SK-N-MC (cell line): Measurements from ENCODE around the gene TUB.

Source experiments
- DNase-seq: peaks from one replicate; pipeline ENCODE4 v3.0.0-alpha.2; 2011; ENCODE audit warnings: low read depth, low spot score
- H3K27ac ChIP-seq: fragments of 200-600 bp; sonication (generic); 2 replicates; pipeline ENCODE4 v1.5.1; 2016; ENCODE audit warnings: mixed run types
- H3K36me3 ChIP-seq: fragments of 200-600 bp; sonication (generic); 2 replicates; pipeline ENCODE4 v1.6.1; 2017; ENCODE audit warnings: antibody characterized with exemption, low read length, mixed read lengths; ENCODE audit not compliant: insufficient read depth
- H3K4me3 ChIP-seq: fragments of 200-600 bp; sonication (generic); 2 replicates; pipeline ENCODE4 v1.5.1; 2016
- H3K9ac ChIP-seq: fragments of 200-600 bp; sonication (generic); 2 replicates; pipeline ENCODE4 v1.8.0; 2017; ENCODE audit warnings: mixed run types, mixed read lengths; ENCODE audit not compliant: insufficient read length
- H3K9me3 ChIP-seq: fragments of 200-600 bp; sonication (generic); 2 replicates; pipeline ENCODE4 v1.6.1; 2017; ENCODE audit warnings: low read depth, mild to moderate bottlenecking, antibody characterized with exemption, low read length, moderate library complexity, mixed read lengths
- EZH2 ChIP-seq: fragments of 200-600 bp; sonication (generic); IDR thresholded peaks from one replicate; pipeline ENCODE4 v1.6.1; 2017; ENCODE audit warnings: antibody characterized with exemption
- FOXP2 ChIP-seq: optimal IDR thresholded peaks from 2 replicates; pipeline ENCODE3; 2011; ENCODE audit warnings: mild to moderate bottlenecking, moderate library complexity; ENCODE audit not compliant: insufficient read depth; ENCODE audit errors: extremely low read length, control extremely low read depth
- POLR2AphosphoS5 ChIP-seq: IDR thresholded peaks from 2 replicates; pipeline ENCODE4 v1.6.1; 2012; ENCODE audit warnings: mild to moderate bottlenecking, low read depth, low read length, borderline replicate concordance

TUB gene

DNA sequence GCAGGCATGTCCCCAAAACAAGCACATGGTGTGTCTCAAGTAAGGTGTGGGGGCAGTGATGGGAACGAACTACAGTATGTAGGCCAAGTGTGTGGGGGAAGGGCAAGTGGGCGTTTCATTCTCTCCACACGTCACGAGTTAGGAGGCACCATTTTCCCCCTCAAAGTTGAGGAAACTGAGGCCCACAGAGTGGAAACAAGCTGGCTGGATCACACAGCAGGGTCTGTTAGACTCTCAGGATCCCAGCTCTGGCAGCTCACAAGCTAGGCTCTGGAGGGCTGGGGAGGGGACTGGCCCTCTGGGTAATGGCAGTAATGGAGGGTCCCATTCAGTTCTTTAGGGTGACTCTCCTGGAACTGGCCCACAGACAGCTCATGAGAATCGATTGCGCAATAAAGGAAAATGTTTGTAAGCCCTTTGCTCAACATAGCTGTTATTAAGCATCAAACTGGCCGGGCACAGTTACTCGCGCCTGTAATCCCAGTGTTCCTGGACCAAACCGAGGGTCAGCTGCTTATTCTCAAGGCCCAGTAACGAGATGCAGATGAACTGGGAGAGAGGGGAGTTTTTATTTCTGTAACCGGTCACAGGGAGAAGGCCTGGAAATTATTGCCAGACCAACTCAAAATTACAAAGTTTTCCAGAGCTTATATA, 24.1 kb upstream of the TUB start:
- DNase-seq = no peak
- H3K9me3 ChIP-seq = no peaks in the 10 kb centered on the region
- H3K9ac ChIP-seq = no peak overlapping the region
- no peak overlapping the region for H3K27ac ChIP-seq
- H3K4me3 ChIP-seq = no peak overlapping the region
- H3K36me3 ChIP-seq = no peaks in the 10 kb centered on the region
- TF ChIP-seq EZH2 (no peak), POLR2AphosphoS5 (no peak), FOXP2 (no peak)

DNA sequence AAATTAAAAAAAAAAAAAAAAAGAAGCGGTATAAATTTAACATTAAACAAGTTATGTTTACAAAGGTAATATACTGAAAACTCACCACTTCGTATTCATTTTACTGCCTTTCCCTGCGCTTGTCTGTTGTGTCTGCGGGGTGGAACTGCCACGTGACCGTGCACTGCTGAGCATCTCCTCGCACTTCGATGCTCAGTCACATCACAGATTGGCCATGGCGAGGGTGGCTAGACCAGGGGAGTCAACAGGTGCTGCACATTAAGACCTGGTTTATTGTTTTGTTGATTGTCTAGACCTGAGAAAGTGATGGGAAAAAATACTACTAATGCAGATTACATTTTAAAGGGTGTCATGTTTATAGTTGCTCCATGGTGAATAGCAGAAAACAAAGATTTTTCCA, 22.8 kb upstream of the TUB start:
- H3K27ac ChIP-seq = no peak overlapping the region
- H3K4me3 ChIP-seq = no peak overlapping the region
- no peaks in the 10 kb centered on the region for H3K36me3 ChIP-seq
- DNase-seq = no peak
- H3K9me3 ChIP-seq = no peaks in the 10 kb centered on the region
- no peak overlapping the region for H3K9ac ChIP-seq
- TF ChIP-seq FOXP2 (no peak), EZH2 (no peak), POLR2AphosphoS5 (no peak)

DNA sequence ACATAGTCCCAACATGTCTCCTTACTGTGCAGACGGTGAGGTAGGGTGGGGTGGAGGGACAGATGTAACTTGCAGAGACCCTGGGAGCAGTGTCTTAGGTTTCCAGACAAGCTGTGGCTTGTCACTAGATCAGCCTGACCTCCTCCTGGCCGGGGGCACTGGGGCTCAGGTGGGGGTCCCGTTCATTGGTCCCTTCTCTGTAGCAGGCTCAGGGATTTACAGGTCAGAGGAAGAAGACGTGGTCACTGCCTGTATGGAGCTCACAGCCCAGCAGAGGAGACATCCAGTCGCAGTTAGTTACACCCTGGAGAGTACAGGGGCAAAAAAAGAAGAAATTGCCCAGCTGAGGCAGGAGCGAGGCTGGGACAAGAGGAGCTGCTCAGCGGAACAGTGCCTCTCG, 22.0 kb upstream of the TUB start:
- H3K9ac ChIP-seq = no peak overlapping the region
- no peak for DNase-seq
- TF ChIP-seq POLR2AphosphoS5 (no peak), EZH2 (no peak), FOXP2 (no peak)
- H3K4me3 ChIP-seq = no peak overlapping the region
- H3K9me3 ChIP-seq = no peaks in the 10 kb centered on the region
- H3K36me3 ChIP-seq = no peaks in the 10 kb centered on the region
- no peak overlapping the region for H3K27ac ChIP-seq

- DNase-seq = no peak
These were observed 21.4 kb upstream of the TUB start for GRCh38 chr11:8059571-8060011.

DNA sequence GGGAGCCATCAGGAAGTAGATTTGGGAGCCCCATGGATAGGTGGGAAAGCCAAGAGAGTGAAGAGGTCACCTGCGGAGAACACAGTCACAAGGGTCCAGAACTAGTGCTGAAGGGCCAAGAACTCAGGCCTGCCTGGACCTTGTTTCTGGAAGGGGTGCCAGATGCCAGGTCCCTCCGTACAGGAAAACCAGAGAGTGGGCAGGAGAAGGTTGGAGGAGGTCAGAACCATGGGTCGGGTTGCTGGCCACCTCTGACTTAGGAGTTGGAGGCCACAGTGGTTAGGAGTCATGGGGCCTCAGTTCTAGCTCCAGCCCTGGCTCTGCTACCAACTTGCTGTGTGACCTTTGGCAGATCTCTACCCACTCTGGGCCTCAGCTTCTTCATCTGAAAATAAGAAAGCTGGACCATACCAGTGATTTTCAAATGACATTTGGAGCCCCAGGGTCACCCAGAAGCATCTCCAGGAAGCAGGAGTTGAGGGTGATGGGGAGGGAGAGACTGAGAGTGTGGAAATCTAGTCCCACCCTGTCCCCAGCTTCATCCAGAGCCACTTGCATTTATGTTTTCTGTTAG, 20.8 kb upstream of the TUB start:
- DNase-seq = no peak
- no peak overlapping the region for H3K4me3 ChIP-seq
- TF ChIP-seq FOXP2 (no peak), POLR2AphosphoS5 (no peak), EZH2 (no peak)
- H3K36me3 ChIP-seq = no peaks in the 10 kb centered on the region
- no peaks in the 10 kb centered on the region for H3K9me3 ChIP-seq
- H3K27ac ChIP-seq = no peak overlapping the region
- no peak overlapping the region for H3K9ac ChIP-seq

More at GRCh38 chr11:8059571-8060011, 21.4 kb upstream of the TUB start:
- Histone ChIP-seq H3K9ac (no peak overlapping the region), H3K27ac (no peak overlapping the region), H3K4me3 (no peak overlapping the region), H3K9me3 (no peaks in the 10 kb centered on the region), H3K36me3 (no peaks in the 10 kb centered on the region)
- TF ChIP-seq FOXP2 (no peak), POLR2AphosphoS5 (no peak), EZH2 (no peak)

GRCh38 chr11:8060801-8061554, 20.0 kb upstream of the TUB start:
- no peak for DNase-seq

DNA sequence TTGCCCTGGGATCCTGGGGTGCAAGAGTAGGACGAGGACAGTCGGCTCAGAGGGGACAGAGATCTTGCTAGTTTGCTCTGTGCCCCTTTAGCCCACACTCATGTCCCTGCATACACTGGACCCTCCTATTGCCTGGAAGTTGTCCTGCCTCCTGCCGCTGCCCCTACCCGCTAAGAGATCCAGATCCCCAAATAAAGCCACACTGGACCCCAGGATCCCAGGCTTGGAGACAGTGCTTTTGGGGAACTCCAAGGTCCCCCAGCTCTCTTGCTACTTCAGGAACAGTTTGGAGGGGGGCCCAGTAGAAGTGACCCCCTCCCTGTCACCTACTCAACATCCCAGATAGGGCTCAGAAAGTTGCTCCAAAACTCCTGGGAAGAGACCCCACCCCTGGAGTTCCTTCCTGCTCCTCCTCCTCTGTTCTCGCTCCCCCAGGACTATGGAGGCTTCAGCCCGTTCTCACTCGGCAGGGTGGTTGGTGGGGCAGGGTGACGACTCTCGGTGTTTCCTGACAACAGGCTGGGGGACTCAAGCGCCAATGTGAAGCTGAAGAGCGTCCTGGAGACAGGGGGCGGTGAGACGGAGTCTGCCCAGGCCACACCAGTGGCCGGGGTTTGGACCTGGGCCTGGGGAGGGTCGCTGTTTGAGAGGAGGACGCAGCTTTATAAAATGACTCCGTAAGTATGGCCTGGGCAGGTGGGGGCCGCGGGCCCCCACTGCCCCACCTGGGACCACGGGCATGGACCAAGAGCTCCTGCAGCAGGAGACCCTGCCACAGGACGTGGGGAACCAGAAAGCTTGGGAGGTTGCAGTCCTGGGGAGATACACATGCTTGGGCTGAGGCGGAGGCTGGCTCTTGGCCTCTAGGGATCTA, 19.2 kb upstream of the TUB start:
- H3K27ac ChIP-seq = no peak overlapping the region
- H3K36me3 ChIP-seq = no peaks in the 10 kb centered on the region
- no peak overlapping the region for H3K9ac ChIP-seq
- no peaks in the 10 kb centered on the region for H3K9me3 ChIP-seq
- DNase-seq = no peak
- H3K4me3 ChIP-seq = no peak overlapping the region
- TF ChIP-seq EZH2 (no peak), FOXP2 (no peak), POLR2AphosphoS5 (no peak)

More at GRCh38 chr11:8060801-8061554, 20.0 kb upstream of the TUB start:
- no peaks in the 10 kb centered on the region for H3K36me3 ChIP-seq
- no peak overlapping the region for H3K27ac ChIP-seq
- no peak overlapping the region for H3K9ac ChIP-seq
- no peaks in the 10 kb centered on the region for H3K9me3 ChIP-seq
- TF ChIP-seq POLR2AphosphoS5 (no peak), EZH2 (no peak), FOXP2 (no peak)
- H3K4me3 ChIP-seq = no peak overlapping the region
